NCI-H2107 treated with DMSO at 0.1 percent for 48 hours (cell line): ENCODE measurements around the gene DGKD.

Source experiments
- DNase-seq: peaks from one replicate; lab custom pipeline; 2025; ENCODE audit not compliant: unreplicated experiment; lab: John Stamatoyannopoulos, UW

The DGKD gene

GRCh38 chr2:233440714-233441113 lies 86.4 kb downstream of the DGKD start:
- no peak for DNase-seq

GRCh38 chr2:233441161-233442027 lies 87.1 kb downstream of the DGKD start:
- no peak for DNase-seq

- no peak for DNase-seq
Observed at GRCh38 chr2:233442028-233442310, 87.7 kb downstream of the DGKD start.

- peak; percentile 39 for DNase-seq
Observed at GRCh38 chr2:233443511-233444183, 89.4 kb downstream of the DGKD start.

- DNase-seq = no peak
Observed at GRCh38 chr2:233444501-233444900, 90.2 kb downstream of the DGKD start.

- DNase-seq = no peak
Observed at GRCh38 chr2:233445152-233445830, 91.0 kb downstream of the DGKD start.

- DNase-seq = no peak
Observed at GRCh38 chr2:233446121-233446520, 91.8 kb downstream of the DGKD start.

GRCh38 chr2:233446606-233447305 lies 92.5 kb downstream of the DGKD start:
- no peak for DNase-seq

GRCh38 chr2:233447506-233448219 lies 93.4 kb downstream of the DGKD start:
- DNase-seq = no peak

- DNase-seq = no peak
Observed at GRCh38 chr2:233448220-233448559, 93.9 kb downstream of the DGKD start.

GRCh38 chr2:233448575-233448974 lies 94.3 kb downstream of the DGKD start:
- DNase-seq = no peak

GRCh38 chr2:233449081-233449901 lies 95.0 kb downstream of the DGKD start:
- no peak for DNase-seq

GRCh38 chr2:233449921-233450863 lies 95.9 kb downstream of the DGKD start:
- peak; percentile 11 for DNase-seq

GRCh38 chr2:233450864-233451575 lies 96.7 kb downstream of the DGKD start:
- DNase-seq = no peak

- DNase-seq = no peak
Observed at GRCh38 chr2:233451950-233452349, 97.7 kb downstream of the DGKD start.

GRCh38 chr2:233453111-233453915 lies 99.0 kb downstream of the DGKD start:
- no peak for DNase-seq

GRCh38 chr2:233453916-233454315 lies 99.6 kb downstream of the DGKD start:
- DNase-seq = no peak

- no peak for DNase-seq
Observed at GRCh38 chr2:233455006-233455405, 100.7 kb downstream of the DGKD start.
